ENCODE results near the gene AGRP.

DNA sequence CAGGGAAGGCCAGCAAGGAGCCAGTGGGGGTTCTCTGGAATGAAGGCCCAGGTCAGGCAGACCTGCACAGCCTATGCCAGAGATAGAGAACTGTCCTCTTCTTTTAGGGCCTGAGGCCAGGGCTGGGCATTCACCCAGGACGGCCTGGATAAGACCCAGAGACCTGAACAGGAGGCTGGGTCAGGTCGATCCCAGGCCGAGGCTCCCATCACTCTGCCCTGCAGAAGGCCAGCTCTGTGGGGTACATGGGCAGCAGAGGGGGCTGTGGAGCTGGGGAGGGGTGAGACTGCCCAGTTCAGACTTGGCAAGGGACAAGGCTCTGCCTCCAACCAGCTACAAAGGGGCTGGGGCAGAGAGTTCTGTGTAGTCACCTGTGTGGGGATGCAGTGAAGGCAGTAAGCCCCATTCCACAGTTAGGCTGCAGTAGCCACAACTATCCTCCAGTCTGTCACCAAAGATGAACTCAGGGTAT lies 37.9 kb downstream of the AGRP start:
- TF ChIP-seq EZH2 (IDR thresholded peaks at IDR 0.05; ENCODE audit: low read length): no peak
- TF ChIP-seq, protein P1, sequence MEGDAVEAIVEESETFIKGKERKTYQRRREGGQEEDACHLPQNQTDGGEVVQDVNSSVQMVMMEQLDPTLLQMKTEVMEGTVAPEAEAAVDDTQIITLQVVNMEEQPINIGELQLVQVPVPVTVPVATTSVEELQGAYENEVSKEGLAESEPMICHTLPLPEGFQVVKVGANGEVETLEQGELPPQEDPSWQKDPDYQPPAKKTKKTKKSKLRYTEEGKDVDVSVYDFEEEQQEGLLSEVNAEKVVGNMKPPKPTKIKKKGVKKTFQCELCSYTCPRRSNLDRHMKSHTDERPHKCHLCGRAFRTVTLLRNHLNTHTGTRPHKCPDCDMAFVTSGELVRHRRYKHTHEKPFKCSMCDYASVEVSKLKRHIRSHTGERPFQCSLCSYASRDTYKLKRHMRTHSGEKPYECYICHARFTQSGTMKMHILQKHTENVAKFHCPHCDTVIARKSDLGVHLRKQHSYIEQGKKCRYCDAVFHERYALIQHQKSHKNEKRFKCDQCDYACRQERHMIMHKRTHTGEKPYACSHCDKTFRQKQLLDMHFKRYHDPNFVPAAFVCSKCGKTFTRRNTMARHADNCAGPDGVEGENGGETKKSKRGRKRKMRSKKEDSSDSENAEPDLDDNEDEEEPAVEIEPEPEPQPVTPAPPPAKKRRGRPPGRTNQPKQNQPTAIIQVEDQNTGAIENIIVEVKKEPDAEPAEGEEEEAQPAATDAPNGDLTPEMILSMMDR (optimal IDR thresholded peaks at IDR 0.05 in 1 of 3, IDR thresholded peaks at IDR 0.05 in 1 of 3, conservative IDR thresholded peaks at IDR 0.05 in 1 of 3; ENCODE audit: extremely low read depth in 1 of 3, insufficient read depth in 2 of 3, low read length in 3 of 3): peak in 1 of 3 experiments; percentile 21

Data from keratinocyte (primary cell).